ENCODE data around the gene ZFAND3.

Gene ZFAND3

DNA sequence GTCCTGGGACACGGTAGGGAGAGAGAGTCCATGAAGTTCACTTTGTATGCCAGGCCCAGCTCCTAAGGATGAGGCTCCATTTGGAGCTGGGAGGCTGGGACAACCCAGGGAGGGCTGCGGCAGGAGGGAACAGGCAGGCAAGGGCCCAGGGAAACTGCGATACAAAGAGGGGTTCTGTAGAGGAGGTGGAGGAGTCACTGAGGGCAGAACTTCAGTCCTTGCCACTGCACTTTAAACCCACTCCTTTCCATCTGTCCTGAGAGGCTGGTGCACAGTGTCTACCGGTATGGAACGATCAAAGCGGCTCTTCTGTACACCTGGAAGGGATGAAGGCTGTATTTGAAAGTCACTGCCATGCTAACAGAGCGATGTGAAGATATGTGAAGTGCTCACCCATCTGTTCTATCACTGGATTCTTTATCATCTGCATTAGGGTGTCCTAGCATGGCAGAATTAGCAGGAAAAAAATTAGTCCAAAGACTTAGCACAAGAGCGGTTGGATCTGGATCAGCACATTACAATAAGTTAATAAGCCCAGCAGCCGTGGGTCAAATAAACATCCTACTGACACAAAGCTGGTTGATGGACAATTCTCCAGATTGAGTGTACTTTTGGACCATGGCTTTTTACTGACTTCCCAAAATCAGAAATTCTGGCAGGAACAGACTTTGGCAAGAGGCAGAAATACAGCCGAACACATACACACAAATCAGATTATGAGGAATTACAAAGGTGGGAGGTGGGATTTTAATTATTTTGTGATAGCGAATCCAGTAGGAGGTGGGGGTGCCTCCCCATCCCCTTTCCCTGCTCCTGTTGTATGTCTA lies 20.9 kb upstream of the ZFAND3 start:
- no peak for DNase-seq

DNA sequence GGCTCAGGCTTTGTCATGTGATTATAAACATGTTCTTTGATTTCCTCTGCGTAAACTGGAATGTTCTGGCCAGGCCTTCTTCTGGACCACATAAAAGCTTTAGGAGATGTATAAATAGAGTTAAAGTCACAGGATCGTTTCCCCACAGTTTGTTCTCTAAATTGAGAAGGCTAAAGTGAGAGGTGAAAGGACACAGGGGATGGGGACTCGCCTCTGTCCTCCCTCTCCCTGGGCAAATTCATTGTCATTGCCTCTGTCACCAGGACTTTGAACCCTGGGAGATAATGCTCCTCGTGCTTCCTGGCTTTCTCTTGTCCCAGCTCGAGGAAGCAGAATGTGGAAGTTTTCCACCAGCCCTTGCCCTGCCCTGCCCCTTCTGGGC lies 20.3 kb upstream of the ZFAND3 start:
- DNase-seq = no peak

GRCh38 chr6:37800703-37801604 lies 18.6 kb upstream of the ZFAND3 start:
- no peak for DNase-seq

DNA sequence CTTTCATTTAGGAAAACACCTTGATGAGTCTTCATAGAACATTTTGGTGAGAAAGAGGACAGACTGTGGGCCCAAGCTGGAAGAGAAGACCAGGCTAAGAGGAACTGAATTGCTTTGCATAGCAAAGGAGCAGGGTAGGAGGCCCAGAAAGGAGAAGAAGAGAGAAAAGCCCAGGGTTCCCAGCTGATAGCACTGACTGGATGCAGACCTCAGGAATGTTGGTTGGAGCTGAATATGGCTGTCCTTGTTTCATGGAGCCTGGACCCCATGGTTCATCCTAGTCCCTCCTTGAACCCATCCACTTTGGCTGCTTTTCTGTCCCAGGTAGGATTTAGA lies 18.0 kb upstream of the ZFAND3 start:
- no peak for DNase-seq

DNA sequence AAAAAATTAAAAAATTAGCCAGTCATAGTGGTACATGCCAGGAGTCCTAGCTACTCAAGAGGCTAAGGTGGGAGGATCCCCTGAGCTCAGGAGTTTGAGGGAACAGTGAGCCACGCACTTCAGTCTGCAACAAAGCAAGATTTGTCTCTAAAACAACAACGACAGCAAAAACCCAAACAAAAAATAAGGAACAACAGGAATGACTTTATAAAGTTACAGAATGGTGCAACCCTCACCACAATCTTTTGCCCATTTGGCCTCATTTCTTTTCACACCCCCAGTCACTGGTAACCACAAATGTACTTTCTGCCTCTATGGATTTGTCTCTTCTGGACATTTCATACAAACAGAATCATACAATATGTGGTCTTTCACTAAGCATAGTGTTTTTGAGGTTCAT lies 16.7 kb upstream of the ZFAND3 start:
- DNase-seq = no peak

GRCh38 chr6:37804586-37804985 lies 14.9 kb upstream of the ZFAND3 start:
- DNase-seq = no peak

GRCh38 chr6:37806213-37806612 lies 13.3 kb upstream of the ZFAND3 start:
- DNase-seq = no peak

GRCh38 chr6:37807656-37808055 lies 11.9 kb upstream of the ZFAND3 start:
- DNase-seq = peak; percentile 19

- no peak for DNase-seq
These were observed 10.4 kb upstream of the ZFAND3 start for GRCh38 chr6:37809197-37809543.

GRCh38 chr6:37812841-37813240 lies 6.7 kb upstream of the ZFAND3 start:
- no peak for DNase-seq

GRCh38 chr6:37814374-37814773 lies 5.2 kb upstream of the ZFAND3 start:
- no peak for DNase-seq

GRCh38 chr6:37816599-37817375 lies 2.7 kb upstream of the ZFAND3 start:
- no peak for DNase-seq

- peak; percentile 95 for DNase-seq
These were observed 871 bp upstream of the ZFAND3 start for GRCh38 chr6:37818536-37819176.

DNA sequence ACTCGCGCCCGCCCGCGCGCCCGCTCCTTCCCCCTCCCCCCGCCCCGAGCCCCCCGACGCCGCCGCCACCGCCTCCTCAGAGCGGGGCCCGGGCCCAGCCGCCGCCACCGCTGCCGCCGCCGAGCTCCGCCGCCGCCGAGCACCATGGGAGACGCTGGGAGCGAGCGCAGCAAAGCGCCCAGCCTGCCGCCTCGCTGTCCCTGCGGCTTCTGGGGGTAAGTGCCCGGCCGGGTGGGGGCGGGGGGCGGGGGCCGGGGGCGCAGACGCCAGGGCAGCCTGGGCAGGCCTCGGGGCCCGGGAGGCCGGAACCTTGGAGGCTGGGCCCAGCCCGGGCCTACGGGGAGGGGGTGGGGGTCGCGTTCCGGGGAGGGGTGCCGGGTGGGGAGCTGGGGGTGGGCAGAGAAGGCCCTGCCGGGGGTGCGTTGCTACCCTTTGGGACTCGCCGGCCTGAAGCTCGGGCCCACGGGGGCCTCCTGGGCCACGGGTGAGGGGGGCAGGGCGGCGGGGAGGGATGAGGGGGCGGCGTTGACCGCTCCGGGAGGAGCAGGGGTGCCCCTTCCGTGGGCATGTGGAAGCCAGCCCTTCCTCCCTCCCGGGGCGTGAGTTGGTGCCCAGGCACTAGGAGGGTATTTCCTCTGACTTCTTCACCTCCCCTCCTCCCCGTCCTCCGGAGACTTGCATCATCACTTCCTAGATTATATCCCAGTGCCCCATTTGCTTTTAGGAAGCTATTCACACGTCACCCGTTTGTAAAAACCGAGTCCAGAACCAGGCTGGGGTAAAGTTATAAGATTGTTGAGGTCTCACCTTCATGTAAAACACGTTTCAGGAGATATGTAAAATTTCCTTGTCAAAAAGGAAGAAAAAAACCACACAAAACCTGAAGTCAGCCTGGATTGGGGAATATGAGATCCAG lies 533 bp downstream of the ZFAND3 start:
- peak; percentile 7 for DNase-seq

DNA sequence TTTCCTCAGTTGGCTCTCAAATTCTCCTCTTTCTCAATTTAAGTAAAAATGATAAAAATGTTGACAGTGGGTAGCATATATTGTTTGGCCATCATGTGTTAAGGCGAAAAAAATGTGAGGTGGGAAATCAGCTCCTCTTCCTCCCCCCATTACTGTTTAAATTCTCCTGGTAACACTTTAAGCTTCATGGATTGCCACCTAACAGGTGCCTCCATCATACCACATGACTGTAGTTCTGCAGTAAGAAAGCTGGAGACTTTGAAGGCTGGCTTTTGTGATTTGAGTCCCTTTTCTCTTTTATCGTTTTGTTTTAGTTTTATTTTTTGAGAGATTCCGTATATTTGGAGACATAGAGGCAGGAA lies 1.2 kb downstream of the ZFAND3 start:
- DNase-seq = no peak

GRCh38 chr6:37821446-37821845 lies 1.9 kb downstream of the ZFAND3 start:
- DNase-seq = no peak

DNA sequence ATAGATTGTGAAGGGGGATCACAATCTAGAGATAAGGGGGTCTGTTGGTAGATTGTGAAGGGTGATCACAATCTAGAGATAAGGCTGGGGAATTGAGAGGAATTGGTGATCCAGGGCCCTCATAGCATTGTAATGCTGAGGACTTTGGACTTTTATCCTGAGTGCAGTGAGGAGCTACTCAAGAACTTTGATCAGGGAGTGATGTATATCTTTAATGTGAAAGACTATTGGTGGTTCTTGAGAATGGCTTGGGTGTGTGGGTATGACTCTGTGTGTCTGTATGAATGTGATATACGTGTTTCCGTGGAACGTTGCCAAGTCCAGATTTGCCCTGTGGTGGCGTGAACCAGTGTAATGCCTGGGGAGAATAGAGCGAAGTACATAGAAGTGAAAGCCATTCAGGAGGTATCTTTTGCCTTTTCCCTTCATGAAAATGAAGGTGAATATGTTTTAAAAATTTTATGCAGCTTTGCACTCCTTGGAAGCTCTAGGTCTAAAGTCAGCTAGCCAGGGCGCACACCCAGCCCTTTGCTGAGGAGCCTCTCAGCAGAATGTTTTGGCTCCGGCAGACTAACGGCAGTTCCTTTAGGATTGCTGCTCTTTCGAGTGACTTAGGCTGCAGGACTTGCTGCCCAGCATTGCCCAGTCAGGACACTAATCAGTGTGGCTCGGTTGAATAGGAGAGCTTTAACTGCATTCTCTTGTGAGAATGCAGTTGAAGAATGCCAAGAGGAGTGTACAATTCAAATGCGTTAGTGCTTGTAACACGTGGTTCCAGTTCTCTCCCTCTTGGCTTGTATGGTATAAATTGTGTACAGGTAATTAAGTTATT lies 3.5 kb downstream of the ZFAND3 start:
- DNase-seq = no peak

GRCh38 chr6:37824170-37824569 lies 4.6 kb downstream of the ZFAND3 start:
- no peak for DNase-seq

DNA sequence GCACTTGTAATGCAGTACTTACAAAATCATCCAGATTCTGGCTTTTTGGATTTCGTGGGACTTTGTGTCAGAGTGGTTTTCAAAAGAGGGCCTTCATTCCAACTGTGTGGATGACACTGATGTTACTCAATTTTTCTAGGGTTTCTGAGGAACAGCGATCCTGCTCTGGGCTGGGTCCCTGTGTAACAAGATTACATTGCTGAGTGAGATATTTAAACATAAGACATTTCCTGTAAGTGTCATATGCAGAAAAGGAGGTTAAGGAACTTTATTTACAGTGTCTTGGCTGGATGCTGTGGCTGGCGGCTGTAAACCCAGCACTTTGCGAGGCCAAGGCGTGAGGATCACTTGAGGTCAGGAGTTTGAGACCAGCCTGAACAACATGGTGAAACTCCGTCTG lies 6.7 kb downstream of the ZFAND3 start:
- DNase-seq = no peak

DNA sequence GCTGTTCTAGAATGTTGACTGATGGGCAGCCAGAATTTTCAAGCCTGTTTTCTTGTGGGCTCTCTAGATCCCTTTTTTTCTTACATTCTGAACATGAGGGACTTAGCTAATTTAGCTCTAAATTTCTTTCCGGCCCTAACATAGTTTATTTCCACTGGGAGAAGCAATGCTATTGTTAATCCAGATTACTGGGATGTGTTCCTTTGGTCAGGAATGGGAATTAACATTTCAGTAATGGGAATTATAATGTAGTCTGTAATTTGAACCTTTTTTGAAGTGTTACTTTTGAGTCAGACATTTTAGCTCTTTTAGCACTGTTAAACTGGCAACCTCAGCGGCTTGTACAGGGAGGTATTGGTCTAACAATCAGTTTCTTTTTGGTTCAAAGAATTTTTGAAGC lies 7.5 kb downstream of the ZFAND3 start:
- no peak for DNase-seq
